Common myeloid progenitor, CD34-positive (primary cell): ENCODE data around the gene PFKFB4.

Experiments
- CTCF ChIA-PET: fragments of 350-600 bp; sonication (Branson Sonifier 250); formaldehyde crosslinking; loops from one replicate; lab custom pipeline; 2021; ENCODE audit warnings: antibody characterized with exemption; lab: Charles Lee
- POLR2A ChIA-PET: fragments of 350-600 bp; sonication (Branson Sonifier 250); formaldehyde crosslinking; loops from one replicate; lab custom pipeline; 2021; ENCODE audit warnings: antibody characterized with exemption; lab: Charles Lee
- DNase-seq, 3 donors: peaks; one replicate each; pipeline versions ENCODE4 v3.0.0 to v3.0.0-alpha.2; 2013
- H3K27ac ChIP-seq, 2 experiments: 1 replicate in 1 of 2; 2 replicates in 1 of 2; pipeline ENCODE4 v1.7.0; 2013; ENCODE audit warnings: inconsistent platforms in 2 of 2, low read length in 2 of 2, mild to moderate bottlenecking in 2 of 2, low read depth in 1 of 2, moderate library complexity in 1 of 2; ENCODE audit not compliant: severe bottlenecking in 2 of 2, insufficient read depth in 1 of 2, poor library complexity in 1 of 2
- H3K27me3 ChIP-seq, 5 experiments: replicated peaks in 2 of 5; 1 replicate in 3 of 5; 2 replicates in 2 of 5; pipeline versions ENCODE4 v1.6.1 to v1.7.0; 2013; ENCODE audit warnings: low read length in 4 of 5, mild to moderate bottlenecking in 2 of 5, moderate library complexity in 2 of 5, inconsistent platforms in 1 of 5; ENCODE audit not compliant: insufficient read depth in 5 of 5, control insufficient read depth in 4 of 5
- H3K36me3 ChIP-seq, 4 experiments: 1 replicate in 2 of 4; 2 replicates in 2 of 4; pipeline versions ENCODE4 v1.6.1 to v1.7.0; 2013; ENCODE audit warnings: low read length in 3 of 4, control low read depth in 1 of 4, mild to moderate bottlenecking in 1 of 4; ENCODE audit not compliant: control insufficient read depth in 4 of 4, insufficient read depth in 4 of 4
- H3K4me1 ChIP-seq, 4 experiments: 1 replicate in 3 of 4; 2 replicates in 1 of 4; pipeline versions ENCODE4 v1.6.1 to v1.7.1; 2013; ENCODE audit warnings: low read length in 3 of 4, mild to moderate bottlenecking in 3 of 4, control low read depth in 1 of 4, inconsistent platforms in 1 of 4, moderate library complexity in 1 of 4; ENCODE audit not compliant: control insufficient read depth in 4 of 4, insufficient read depth in 4 of 4; ENCODE audit errors: control extremely low read depth in 1 of 4
- H3K4me3 ChIP-seq, 7 experiments: 1 replicate in 4 of 7; 2 replicates in 3 of 7; pipeline versions ENCODE4 v1.5.1 to v1.7.0; 2013; ENCODE audit warnings: mild to moderate bottlenecking in 7 of 7, low read length in 6 of 7, moderate library complexity in 6 of 7, inconsistent platforms in 2 of 7, low read depth in 2 of 7, control low read depth in 1 of 7; ENCODE audit not compliant: insufficient read depth in 4 of 7, control insufficient read depth in 1 of 7; ENCODE audit errors: extremely low read depth in 1 of 7
- H3K9me3 ChIP-seq, 5 experiments: 1 replicate in 4 of 5; 2 replicates in 1 of 5; pipeline versions ENCODE4 v1.6.1 to v1.7.1; 2013; ENCODE audit warnings: low read length in 4 of 5, mild to moderate bottlenecking in 2 of 5, inconsistent platforms in 1 of 5, low read depth in 1 of 5, moderate library complexity in 1 of 5; ENCODE audit not compliant: control insufficient read depth in 4 of 5, insufficient read depth in 2 of 5; ENCODE audit errors: control extremely low read depth in 1 of 5
- WGBS: methylation state at CpG from one replicate; pipeline ENCODE4 v1.1.5; 2013; ENCODE audit not compliant: insufficient coverage; 5-methylcytosine and 5-hydroxymethylcytosine counted together

The PFKFB4 gene

DNA sequence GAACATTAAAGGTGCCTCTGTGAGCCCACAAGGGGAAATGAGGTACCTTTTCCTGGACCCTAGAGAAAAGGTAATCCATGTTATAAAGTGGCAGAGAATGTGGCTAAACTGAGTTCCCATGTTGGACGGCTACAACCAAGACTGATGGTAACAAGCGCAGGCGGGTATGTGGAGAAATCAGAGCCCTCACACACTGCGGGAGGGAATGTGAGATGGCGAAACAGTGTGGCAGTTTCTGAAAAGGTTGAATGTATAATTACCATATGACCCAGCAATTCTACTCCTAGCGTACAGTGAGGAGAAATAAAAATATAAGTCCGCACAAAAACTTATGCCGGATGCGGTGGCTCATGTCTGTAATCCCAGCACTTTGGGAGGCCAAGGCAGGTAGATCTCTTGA lies 28.6 kb downstream of the PFKFB4 start:
- CTCF ChIA-PET = interaction anchor here (2.5 kb wide), 1 partner anchor 21 kb away, joined by 11 read pairs; no protein-coding TSS in a partner anchor
- no peak for DNase-seq
- POLR2A ChIA-PET = no interaction called here
- Histone ChIP-seq H3K4me1 (peaks cover 0 to 37% (median 0%) of the 10 kb centered on the region in 4 experiments), H3K27ac (no peak overlapping the region), H3K27me3 (no peaks in the 10 kb centered on the region), H3K4me3 (no peak overlapping the region), H3K36me3 (peaks cover 0 to 3% (median under 1%) of the 10 kb centered on the region in 4 experiments), H3K9me3 (no peaks in the 10 kb centered on the region)
- WGBS = 97% methylated on average over 5 of the region's 9 CpGs

GRCh38 chr3:48524970-48525369 lies 31.6 kb downstream of the PFKFB4 start:
- 90% methylated on average over 6 of the region's 9 CpGs for WGBS
- Histone ChIP-seq H3K36me3 (peaks cover 0 to 4% (median 2%) of the 10 kb centered on the region in 4 experiments), H3K27me3 (no peaks in the 10 kb centered on the region), H3K4me1 (peaks cover 0 to 40% (median 0%) of the 10 kb centered on the region in 4 experiments), H3K9me3 (no peaks in the 10 kb centered on the region), H3K27ac (no peak overlapping the region), H3K4me3 (no peak overlapping the region)
- no peak for DNase-seq
- POLR2A ChIA-PET = interaction anchor here (0.6 kb wide), 1 partner anchor 275 kb away, joined by 3 read pairs; no protein-coding TSS in a partner anchor
- CTCF ChIA-PET = interaction anchor here (1.4 kb wide), 1 partner anchor 15 kb away, joined by 3 read pairs; no protein-coding TSS in a partner anchor

DNA sequence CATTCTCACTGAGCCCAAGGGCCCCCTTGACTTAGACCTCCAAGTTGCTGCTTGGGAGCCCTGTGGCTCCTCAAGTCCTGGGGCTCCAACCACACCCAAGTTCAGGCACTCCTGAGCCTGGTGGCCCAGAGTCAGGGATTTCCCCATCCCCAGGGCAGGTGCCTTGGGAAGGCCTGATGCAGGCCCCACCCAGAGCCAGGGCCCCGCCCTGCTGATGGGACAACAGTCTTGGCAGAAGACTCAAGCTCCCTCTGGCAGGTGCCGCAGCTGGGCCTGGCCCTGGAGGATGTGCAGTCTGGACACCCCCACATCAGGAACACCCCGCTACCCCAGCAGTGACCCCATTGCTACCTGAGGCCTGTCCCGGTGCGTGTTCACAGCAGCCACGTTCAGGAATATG lies 35.0 kb downstream of the PFKFB4 start:
- Histone ChIP-seq H3K27ac (no peak overlapping the region), H3K36me3 (peaks cover 1 to 4% (median 3%) of the 10 kb centered on the region in 4 experiments), H3K4me1 (peaks cover 0 to 53% (median 16%) of the 10 kb centered on the region in 4 experiments), H3K27me3 (no peaks in the 10 kb centered on the region), H3K9me3 (no peaks in the 10 kb centered on the region), H3K4me3 (no peak overlapping the region)
- CTCF ChIA-PET = no interaction called here
- WGBS = 100% methylated on average over 5 of the region's 6 CpGs
- no peak for DNase-seq
- POLR2A ChIA-PET = no interaction called here

DNA sequence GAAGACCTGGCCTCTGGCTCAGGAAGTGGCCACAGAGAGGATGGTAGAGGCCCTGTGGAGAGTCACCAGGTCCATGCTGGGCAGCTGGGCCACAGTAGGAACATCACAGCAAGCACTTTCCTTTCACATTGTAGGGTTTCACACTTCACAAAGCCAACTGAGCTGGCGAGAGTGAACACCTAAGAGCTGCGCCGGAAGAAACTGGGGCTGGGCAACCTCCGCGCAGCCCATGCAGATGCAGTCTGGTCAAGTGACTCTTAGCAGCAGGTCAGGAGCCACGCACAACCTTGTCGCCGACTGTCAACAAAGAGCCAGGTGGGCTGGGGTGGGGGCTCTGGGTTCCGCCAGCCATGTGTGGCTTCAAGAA lies 37.3 kb downstream of the PFKFB4 start:
- peaks cover 0 to 4% (median 3%) of the 10 kb centered on the region in 4 experiments for H3K36me3 ChIP-seq
- H3K27ac ChIP-seq = no peak overlapping the region
- WGBS = over 99% methylated on average over 9 of the region's 9 CpGs
- POLR2A ChIA-PET = interaction anchor here (0.9 kb wide), 1 partner anchor 79 kb away, joined by 3 read pairs; the partner anchor contains the start of genes CCDC51 and TMA7
- H3K9me3 ChIP-seq = no peaks in the 10 kb centered on the region
- peaks cover 0 to 57% (median 18%) of the 10 kb centered on the region in 4 experiments for H3K4me1 ChIP-seq
- DNase-seq = no peak
- no peak overlapping the region for H3K4me3 ChIP-seq
- H3K27me3 ChIP-seq = no peaks in the 10 kb centered on the region
- CTCF ChIA-PET = interaction anchor here (0.6 to 2.7 kb wide), 4 partner anchors 10 to 40 kb away, joined by 3 to 10 read pairs (median 4); no protein-coding TSS in a partner anchor

GRCh38 chr3:48518638-48519276 lies 37.8 kb downstream of the PFKFB4 start:
- ChIA-PET POLR2A (interaction anchor here (0.9 kb wide), 1 partner anchor 78 kb away, joined by 3 read pairs; the partner anchor contains the start of genes CCDC51 and TMA7), CTCF (interaction anchor here (1.2 to 2.7 kb wide), 3 partner anchors 10 to 39 kb away, joined by 3 to 10 read pairs (median 3); no protein-coding TSS in a partner anchor)
- H3K27ac ChIP-seq = no peak overlapping the region
- H3K36me3 ChIP-seq = peaks cover 0 to 4% (median 1%) of the 10 kb centered on the region in 4 experiments
- peak overlapping the region in 1 of 7 experiments; percentile 19 for H3K4me3 ChIP-seq
- no peaks in the 10 kb centered on the region for H3K9me3 ChIP-seq
- 88% methylated on average over 7 of the region's 12 CpGs for WGBS
- H3K27me3 ChIP-seq = no peaks in the 10 kb centered on the region
- peaks cover 0 to 52% (median 18%) of the 10 kb centered on the region in 4 experiments for H3K4me1 ChIP-seq
- DNase-seq = peak in 2 of 3 donors; percentile 70 to 80

DNA sequence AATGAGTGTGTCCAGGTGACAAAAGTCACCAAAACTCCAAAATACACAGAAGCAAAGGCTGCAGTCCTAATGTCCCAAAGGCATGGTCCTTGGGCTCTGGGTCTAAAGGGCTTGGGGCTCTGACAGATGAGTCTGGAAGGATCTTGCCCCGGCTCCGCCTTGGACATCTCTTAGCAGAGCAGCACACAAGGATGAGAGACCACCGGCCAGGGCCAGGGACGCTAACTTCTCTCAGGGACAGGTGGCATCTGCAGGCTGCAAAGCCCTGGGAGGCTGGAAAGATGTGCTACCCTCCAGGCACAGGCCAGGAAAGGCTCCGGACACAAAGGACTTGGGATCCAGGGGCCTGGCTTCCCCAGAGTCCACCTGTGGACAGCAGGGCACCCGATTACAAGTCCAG lies 38.5 kb downstream of the PFKFB4 start:
- POLR2A ChIA-PET = no interaction called here
- Histone ChIP-seq H3K36me3 (peaks cover 0 to 4% (median 1%) of the 10 kb centered on the region in 4 experiments), H3K27ac (no peak overlapping the region), H3K4me1 (peaks cover 0 to 46% (median 18%) of the 10 kb centered on the region in 4 experiments), H3K27me3 (no peaks in the 10 kb centered on the region), H3K9me3 (no peaks in the 10 kb centered on the region), H3K4me3 (no peak overlapping the region)
- DNase-seq = no peak
- 98% methylated on average over 5 of the region's 6 CpGs for WGBS
- CTCF ChIA-PET = no interaction called here

DNA sequence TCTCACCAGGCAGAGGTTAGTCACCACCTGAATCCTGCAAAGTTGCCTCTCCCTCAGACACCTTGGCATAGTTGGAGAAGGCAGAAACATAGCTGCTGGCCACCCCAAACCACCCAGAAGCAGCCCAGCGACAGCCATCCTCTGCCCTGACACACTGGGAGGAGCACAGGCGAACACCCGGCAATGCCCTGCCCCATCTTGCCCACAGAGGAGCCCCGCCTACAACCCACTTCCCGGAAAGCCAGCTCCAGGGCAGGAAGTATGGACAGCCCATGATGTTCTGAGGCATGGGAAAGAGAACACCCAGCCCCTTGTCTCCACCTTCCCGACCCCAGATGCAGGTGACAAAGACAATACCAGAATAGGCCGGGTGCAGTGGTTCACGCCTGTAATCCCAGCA lies 40.0 kb downstream of the PFKFB4 start:
- CTCF ChIA-PET = no interaction called here
- Histone ChIP-seq H3K27ac (no peak overlapping the region), H3K4me1 (peaks cover 0 to 46% (median 18%) of the 10 kb centered on the region in 4 experiments), H3K27me3 (no peaks in the 10 kb centered on the region), H3K36me3 (peaks cover 0 to 3% (median 1%) of the 10 kb centered on the region in 4 experiments), H3K9me3 (no peaks in the 10 kb centered on the region), H3K4me3 (no peak overlapping the region)
- no peak for DNase-seq
- POLR2A ChIA-PET = no interaction called here
- WGBS = 95% methylated on average over 7 of the region's 8 CpGs
